HepG2 (cell line): Measurements from ENCODE around the gene DLG4. TPM values are rescaled to one million over a fixed set of nuclear protein-coding genes. Genes with fewer than 3 reads are reported as not detected.

Experiments
- ATF5 ChIP-seq: sonication (generic); formaldehyde crosslinking; IDR thresholded peaks from 2 replicates; pipeline ENCODE4 v1.4.0; 2020; ENCODE audit warnings: mild to moderate bottlenecking, low read depth, missing genetic modification reagents
- ELF4 ChIP-seq: sonication (generic); formaldehyde crosslinking; IDR thresholded peaks from 2 replicates; pipeline ENCODE4 v1.5.0; 2020; ENCODE audit warnings: missing genetic modification reagents, mild to moderate bottlenecking, moderate library complexity, borderline replicate concordance
- HIVEP1 ChIP-seq: sonication (generic); formaldehyde crosslinking; IDR thresholded peaks from 2 replicates; pipeline ENCODE4 v1.4.0; 2020; ENCODE audit warnings: mild to moderate bottlenecking, missing genetic modification reagents
- HNRNPLL ChIP-seq: fragments of 200-400 bp; formaldehyde crosslinking; IDR thresholded peaks from 2 replicates; pipeline ENCODE4 v1.6.1; 2017; ENCODE audit warnings: mild to moderate bottlenecking, low read depth, low read length; ENCODE audit not compliant: poor library complexity, severe bottlenecking
- HOXA9 ChIP-seq: sonication (generic); formaldehyde crosslinking; IDR thresholded peaks from 2 replicates; pipeline ENCODE4 v1.8.1; 2022; ENCODE audit warnings: missing genetic modification reagents, mild to moderate bottlenecking, moderate library complexity, borderline replicate concordance
- JDP2 ChIP-seq: sonication (generic); formaldehyde crosslinking; IDR thresholded peaks from 2 replicates; pipeline ENCODE4 v1.8.1; 2022; ENCODE audit warnings: missing genetic modification reagents, borderline replicate concordance
- MLLT10 ChIP-seq: sonication (generic); formaldehyde crosslinking; IDR thresholded peaks from 2 replicates; pipeline ENCODE4 v1.4.0; 2020; ENCODE audit warnings: missing genetic modification reagents
- NFRKB ChIP-seq: fragments of 450-650 bp; IDR thresholded peaks from 2 replicates; pipeline ENCODE4 v1.6.1; 2017
- NPAS2 ChIP-seq: sonication (generic); formaldehyde crosslinking; IDR thresholded peaks from 2 replicates; pipeline ENCODE4 v1.8.0; 2022; ENCODE audit warnings: mild to moderate bottlenecking, missing genetic modification reagents, borderline replicate concordance
- PBX3 ChIP-seq: sonication (generic); formaldehyde crosslinking; IDR thresholded peaks from 2 replicates; pipeline ENCODE4 v1.8.1; 2023; ENCODE audit warnings: missing genetic modification reagents, inconsistent platforms, borderline replicate concordance
- PTBP1 ChIP-seq: fragments of 200-400 bp; formaldehyde crosslinking; IDR thresholded peaks from 2 replicates; pipeline ENCODE4 v1.6.1; 2018; ENCODE audit warnings: low read length, low read depth; ENCODE audit not compliant: poor library complexity, severe bottlenecking
- RXRB ChIP-seq: IDR thresholded peaks from 2 replicates; pipeline ENCODE4 v1.6.1; 2016; ENCODE audit warnings: borderline replicate concordance, missing genetic modification reagents, missing compliant biosample characterization
- SNAI1 ChIP-seq: sonication (generic); formaldehyde crosslinking; IDR thresholded peaks from 2 replicates; pipeline ENCODE4 v1.5.0; 2020; ENCODE audit warnings: mild to moderate bottlenecking, missing genetic modification reagents, borderline replicate concordance
- SUZ12 ChIP-seq: fragments of 150-350 bp; IDR thresholded peaks from 2 replicates; pipeline ENCODE4 v1.6.1; 2014; ENCODE audit warnings: low read depth, low read length
- SYNCRIP ChIP-seq: fragments of 200-400 bp; formaldehyde crosslinking; IDR thresholded peaks from 2 replicates; pipeline ENCODE4 v1.6.1; 2018; ENCODE audit warnings: mild to moderate bottlenecking, low read depth, low read length; ENCODE audit not compliant: insufficient read depth
- TCF7 ChIP-seq: sonication (generic); IDR thresholded peaks from 2 replicates; pipeline ENCODE4 v1.6.1; 2016; ENCODE audit warnings: antibody characterized with exemption, low read depth
- TOE1 ChIP-seq: sonication (generic); formaldehyde crosslinking; IDR thresholded peaks from 2 replicates; pipeline ENCODE4 v1.4.0; 2020; ENCODE audit warnings: mild to moderate bottlenecking, missing genetic modification reagents
- ZNF10 ChIP-seq: sonication (generic); formaldehyde crosslinking; IDR thresholded peaks from 2 replicates; pipeline ENCODE4 v1.4.0; 2020; ENCODE audit warnings: mild to moderate bottlenecking, low read depth, missing genetic modification reagents, borderline replicate concordance
- ZNF331 ChIP-seq: sonication (generic); formaldehyde crosslinking; IDR thresholded peaks from 2 replicates; pipeline ENCODE4 v1.4.0; 2020; ENCODE audit warnings: missing genetic modification reagents
- ZNF337 ChIP-seq: sonication (generic); formaldehyde crosslinking; IDR thresholded peaks from 2 replicates; pipeline ENCODE4 v1.5.1; 2020; ENCODE audit warnings: missing genetic modification reagents, low read depth, mild to moderate bottlenecking, borderline replicate concordance
- ZNF431 ChIP-seq: sonication (generic); formaldehyde crosslinking; IDR thresholded peaks from 2 replicates; pipeline ENCODE4 v1.9.0; 2022; ENCODE audit warnings: missing genetic modification reagents, low read depth, mild to moderate bottlenecking, borderline replicate concordance
- ZNF512 ChIP-seq: sonication (generic); formaldehyde crosslinking; IDR thresholded peaks from 2 replicates; pipeline ENCODE4 v1.4.0; 2020; ENCODE audit warnings: mild to moderate bottlenecking, missing genetic modification reagents
- ZNF549 ChIP-seq: sonication (generic); formaldehyde crosslinking; IDR thresholded peaks from 2 replicates; pipeline ENCODE4 v1.5.0; 2020; ENCODE audit warnings: missing genetic modification reagents
- ZNF674 ChIP-seq: sonication (generic); formaldehyde crosslinking; IDR thresholded peaks from 2 replicates; pipeline ENCODE4 v1.5.0; 2020; ENCODE audit warnings: low read depth, mild to moderate bottlenecking, missing genetic modification reagents
- ZNF766 ChIP-seq: sonication (generic); formaldehyde crosslinking; IDR thresholded peaks from 2 replicates; pipeline ENCODE4 v1.5.0; 2020; ENCODE audit warnings: missing genetic modification reagents, borderline replicate concordance
- ZNF788 ChIP-seq: sonication (generic); formaldehyde crosslinking; IDR thresholded peaks from 2 replicates; pipeline ENCODE4 v1.5.0; 2020; ENCODE audit warnings: mild to moderate bottlenecking, missing genetic modification reagents, borderline replicate concordance
- polyA plus RNA-seq, 8 experiments: library from polyadenylated mRNA; depleted of rRNA in 3 of 8; stranded (reverse) in 7 of 8; unstranded in 1 of 8; fragments of >200 nt; fragmentation: Illumina TruSeq in 4 of 8; extraction: Trizol in 4 of 8; gene quantifications; 2 replicates each; pipeline versions ENCODE4 v1.2.1 to v1.2.3, GENCODE V29; 2011 to 2016; ENCODE audit warnings: low read depth in 4 of 8, missing spikeins in 1 of 8, mixed read lengths in 1 of 8; ENCODE audit not compliant: insufficient read depth in 1 of 8
- total RNA-seq, 5 experiments: library from RNA; depleted of rRNA; stranded (reverse); fragments of >200 nt; fragmentation: Illumina TruSeq; extraction: Trizol; gene quantifications; 2 replicates each; pipeline ENCODE4 v1.2.3, GENCODE V29; 2016; ENCODE audit warnings: low read depth in 1 of 5

The DLG4 gene
- total and polyA plus RNA-seq, 2 of the 13 experiments (the other 11 are each of a cell fraction or from before 2014, with no cell fraction given), result 0.71 to 4.3 TPM

GRCh38 chr17:7252176-7253043 is 32.8 kb upstream of the DLG4 start, which contains the start of gene ELP5 (continued):
- peak; percentile 31; the same call in 1 of the 2 replicates for TF ChIP-seq ATF5 (CRISPR knock-in tag)
- TF ChIP-seq PTBP1, result peak; percentile 98
- TF ChIP-seq JDP2, result no peak
- TF ChIP-seq ZNF766, result 0 out of 2 replicates have a peak, but pooled peaks have one; percentile 23
- TF ChIP-seq PBX3, result no peak
- TF ChIP-seq ZNF337, result no peak
- peak; percentile 83; the same call in 1 of the 2 replicates for TF ChIP-seq ZNF788 (CRISPR knock-in tag)
- peak; percentile 81; the same call in 1 of the 2 replicates for TF ChIP-seq ZNF431 (CRISPR knock-in tag)
- TF ChIP-seq ZNF549 (CRISPR knock-in tag), result no peak
- TF ChIP-seq TCF7, result no peak
- 0 out of 2 replicates have a peak, but pooled peaks have one; percentile 5 for TF ChIP-seq ELF4 (CRISPR knock-in tag)
- TF ChIP-seq MLLT10 (CRISPR knock-in tag), result no peak
- peak; percentile 65; the same call in 1 of the 2 replicates for TF ChIP-seq ZNF331 (CRISPR knock-in tag)
- peak; percentile 78 for TF ChIP-seq HIVEP1 (CRISPR knock-in tag)
- TF ChIP-seq ZNF10 (CRISPR knock-in tag), result no peak
- peak; percentile 77 for TF ChIP-seq RXRB
- no peak; the same call in 1 of the 2 replicates for TF ChIP-seq TOE1 (CRISPR knock-in tag)
- peak; percentile 58; the same call in 1 of the 2 replicates for TF ChIP-seq NFRKB
- no peak for TF ChIP-seq NPAS2 (CRISPR knock-in tag)
- no peak for TF ChIP-seq HOXA9 (CRISPR knock-in tag)
- no peak for TF ChIP-seq SUZ12
- TF ChIP-seq SNAI1 (CRISPR knock-in tag), result no peak
- no peak for TF ChIP-seq SYNCRIP
- no peak for TF ChIP-seq ZNF512 (CRISPR knock-in tag)
- TF ChIP-seq HNRNPLL, result peak; percentile 62
- no peak for TF ChIP-seq ZNF674 (CRISPR knock-in tag)
